Measurements from ENCODE around the gene SERGEF.

GRCh38 chr11:17813391-17814059 is 199.3 kb downstream of the SERGEF start:
- no peak for TF ChIP-seq CTCF (IDR thresholded peaks at IDR 0.05; ENCODE audit: insufficient read depth, low read depth, low read length)
- TF ChIP-seq EZH2 (IDR thresholded peaks at IDR 0.05; ENCODE audit: insufficient read depth, low read length) = no peak

All from astrocyte (in vitro differentiated cells and primary cell).